ENCODE measurements around the gene FRYL. TPM values are rescaled to one million over a fixed set of nuclear protein-coding genes. Genes with fewer than 3 reads are reported as not detected.
"Not testable (repeated sequence)": the region's sequence is repeated elsewhere in the genome, so short reads cannot be mapped to it uniquely, and the experiment has no call there.

FRYL gene
- total and polyA plus RNA-seq, 2 experiments from 2014 or later = 15.7 to 82.3 TPM

- H3K36me3 ChIP-seq (replicated peaks; ENCODE audit: insufficient read depth, low read depth) = no peaks in the 10 kb centered on the region
- H4K20me1 ChIP-seq (ENCODE audit: insufficient read depth, poor library complexity, severe bottlenecking) = no peaks in the 10 kb centered on the region
- peaks cover 41% of the 10 kb centered on the region for H3K79me2 ChIP-seq
- no peak overlapping the region for H3K4me3 ChIP-seq
- no peak overlapping the region for H3K4me2 ChIP-seq
- no peaks in the 10 kb centered on the region for H3K9me3 ChIP-seq (ENCODE audit: low read depth)
- H3K4me1 ChIP-seq (ENCODE audit: insufficient read depth) = no peaks in the 10 kb centered on the region
- H3K9me2 ChIP-seq (replicated peaks; ENCODE audit: insufficient read depth) = no peaks in the 10 kb centered on the region
- no peaks in the 10 kb centered on the region for H3K27me3 ChIP-seq
- no peak for TF ChIP-seq EZH2 (IDR thresholded peaks at IDR 0.05; ENCODE audit: borderline replicate concordance)
- no peak for TF ChIP-seq EZH2phosphoT487 (IDR thresholded peaks at IDR 0.05; ENCODE audit: low read depth, severe bottlenecking, unreplicated experiment)
- TF ChIP-seq CTCF (IDR thresholded peaks at IDR 0.05; ENCODE audit: poor library complexity) = no peak
- no peak overlapping the region for H3K27ac ChIP-seq
- DNase-seq (ENCODE audit: low spot score) = no peak
- no peak overlapping the region for H2AFZ ChIP-seq
These were observed 139.9 kb downstream of the FRYL start for GRCh38 chr4:48640225-48640624.

GRCh38 chr4:48639807-48640206 is 140.3 kb downstream of the FRYL start:
- TF ChIP-seq EZH2 (IDR thresholded peaks at IDR 0.05; ENCODE audit: borderline replicate concordance) = no peak
- no peak for TF ChIP-seq EZH2phosphoT487 (IDR thresholded peaks at IDR 0.05; ENCODE audit: low read depth, severe bottlenecking, unreplicated experiment)
- TF ChIP-seq CTCF (IDR thresholded peaks at IDR 0.05; ENCODE audit: poor library complexity) = no peak
- no peak overlapping the region for H3K27ac ChIP-seq
- H3K4me3 ChIP-seq = no peak overlapping the region
- H3K4me1 ChIP-seq (ENCODE audit: insufficient read depth) = no peaks in the 10 kb centered on the region
- H3K9me3 ChIP-seq (ENCODE audit: low read depth) = no peaks in the 10 kb centered on the region
- H3K4me2 ChIP-seq = no peak overlapping the region
- H3K9me2 ChIP-seq (replicated peaks; ENCODE audit: insufficient read depth) = no peaks in the 10 kb centered on the region
- WGBS (ENCODE audit: low lambda C conversion rate, missing lambda C conversion rate) = 92% methylated on average over 3 of the region's 3 CpGs
- no peak for DNase-seq (ENCODE audit: low spot score)
- no peak overlapping the region for H2AFZ ChIP-seq
- H4K20me1 ChIP-seq (ENCODE audit: insufficient read depth, poor library complexity, severe bottlenecking) = no peaks in the 10 kb centered on the region
- H3K27me3 ChIP-seq = no peaks in the 10 kb centered on the region
- no peaks in the 10 kb centered on the region for H3K36me3 ChIP-seq (replicated peaks; ENCODE audit: insufficient read depth, low read depth)
- peaks cover 45% of the 10 kb centered on the region for H3K79me2 ChIP-seq

GRCh38 chr4:48638586-48638985 is 141.5 kb downstream of the FRYL start:
- not testable (repeated sequence) for H3K27ac ChIP-seq; H3K36me3 ChIP-seq (replicated peaks; ENCODE audit: insufficient read depth, low read depth); H4K20me1 ChIP-seq (ENCODE audit: insufficient read depth, poor library complexity, severe bottlenecking); H3K9me3 ChIP-seq (ENCODE audit: low read depth); H3K4me3 ChIP-seq; H3K27me3 ChIP-seq; H3K4me1 ChIP-seq (ENCODE audit: insufficient read depth); H2AFZ ChIP-seq; H3K9me2 ChIP-seq (replicated peaks; ENCODE audit: insufficient read depth); DNase-seq (ENCODE audit: low spot score); H3K4me2 ChIP-seq
- H3K79me2 ChIP-seq = peaks cover 48% of the 10 kb centered on the region
- 98% methylated on average over 5 of the region's 5 CpGs for WGBS (ENCODE audit: low lambda C conversion rate, missing lambda C conversion rate)

- no peak for DNase-seq (ENCODE audit: low spot score)
- TF ChIP-seq EZH2phosphoT487 (IDR thresholded peaks at IDR 0.05; ENCODE audit: low read depth, severe bottlenecking, unreplicated experiment) (no peak), EZH2 (IDR thresholded peaks at IDR 0.05; ENCODE audit: borderline replicate concordance) (no peak), CTCF (IDR thresholded peaks at IDR 0.05; ENCODE audit: poor library complexity) (no peak)
- WGBS (ENCODE audit: low lambda C conversion rate, missing lambda C conversion rate) = 94% methylated on average over 1 of the region's 1 CpG
- Histone ChIP-seq H3K4me1 (ENCODE audit: insufficient read depth) (no peaks in the 10 kb centered on the region), H3K27ac (no peak overlapping the region), H3K79me2 (peaks cover 45% of the 10 kb centered on the region), H4K20me1 (ENCODE audit: insufficient read depth, poor library complexity, severe bottlenecking) (no peaks in the 10 kb centered on the region), H3K9me2 (replicated peaks; ENCODE audit: insufficient read depth) (no peaks in the 10 kb centered on the region), H3K4me3 (no peak overlapping the region), H3K36me3 (replicated peaks; ENCODE audit: insufficient read depth, low read depth) (no peaks in the 10 kb centered on the region), H3K4me2 (no peak overlapping the region), H2AFZ (no peak overlapping the region), H3K27me3 (no peaks in the 10 kb centered on the region), H3K9me3 (ENCODE audit: low read depth) (no peaks in the 10 kb centered on the region)
These were observed 143.2 kb downstream of the FRYL start for GRCh38 chr4:48636911-48637310.

Measured in hepatocyte (in vitro differentiated cells).